NCI-H2029 (cell line): ENCODE measurements around the gene GSG1L.

Experiments used
- DNase-seq: peaks from one replicate; lab custom pipeline; 2025; lab: John Stamatoyannopoulos, UW

The GSG1L gene

DNA sequence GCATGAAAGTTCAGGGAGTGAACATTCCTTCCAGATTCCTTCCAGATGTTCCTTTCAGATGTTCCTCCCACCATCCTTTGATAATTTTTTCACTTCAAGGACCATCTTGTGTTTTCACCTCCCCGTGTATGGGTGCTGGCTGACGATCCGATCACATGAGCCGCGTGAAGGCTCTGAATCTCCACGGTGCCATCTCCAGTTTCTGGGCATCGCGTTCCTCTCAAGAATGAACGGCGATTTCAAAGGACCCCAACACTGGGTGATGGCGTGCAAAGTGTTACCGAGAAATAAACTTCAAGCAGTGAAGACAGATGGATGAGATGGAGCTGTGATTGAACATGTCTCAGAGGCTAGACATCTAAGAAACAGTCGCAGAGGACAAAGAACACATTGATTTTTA lies 245.3 kb downstream of the GSG1L start:
- DNase-seq, result no peak

DNA sequence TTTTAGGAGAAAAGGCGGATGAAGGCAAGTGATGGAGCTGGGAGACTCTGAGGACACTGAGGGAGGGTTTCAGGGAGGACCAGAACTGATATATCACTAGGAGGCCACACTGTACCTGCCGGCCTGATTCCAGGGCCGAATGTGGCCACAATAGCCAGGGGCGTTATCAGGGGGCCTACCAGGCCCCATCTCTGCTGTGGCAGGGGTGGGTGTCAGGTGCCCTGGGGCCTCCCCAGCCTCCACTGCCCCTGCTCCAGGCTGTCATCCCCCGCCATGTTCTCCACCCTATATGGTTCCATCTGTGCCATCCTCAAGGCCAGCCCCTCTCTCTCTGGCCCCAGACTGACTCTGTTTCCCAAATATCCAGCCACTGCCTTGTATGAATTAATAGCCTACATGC lies 246.5 kb downstream of the GSG1L start:
- no peak for DNase-seq

DNA sequence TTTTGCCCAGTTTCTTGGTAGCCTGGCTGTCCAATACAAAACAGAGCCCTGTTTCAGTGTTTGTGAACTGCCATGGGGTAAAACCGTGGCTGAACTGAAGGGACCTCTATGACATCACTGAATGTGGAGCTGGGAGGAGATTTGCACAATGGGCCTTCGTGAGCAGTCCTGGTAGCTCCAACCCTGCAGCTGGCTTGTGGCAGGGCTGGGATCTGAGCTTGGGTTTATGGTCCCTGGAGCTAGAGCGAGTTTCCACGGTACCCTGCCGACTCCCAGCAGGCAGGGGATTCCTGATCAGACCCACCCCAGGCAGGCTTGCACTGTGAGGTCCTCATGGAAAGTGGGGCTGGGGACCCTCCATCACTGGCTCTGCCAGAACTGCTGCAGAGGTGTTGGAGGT lies 247.0 kb downstream of the GSG1L start:
- DNase-seq, result no peak

DNA sequence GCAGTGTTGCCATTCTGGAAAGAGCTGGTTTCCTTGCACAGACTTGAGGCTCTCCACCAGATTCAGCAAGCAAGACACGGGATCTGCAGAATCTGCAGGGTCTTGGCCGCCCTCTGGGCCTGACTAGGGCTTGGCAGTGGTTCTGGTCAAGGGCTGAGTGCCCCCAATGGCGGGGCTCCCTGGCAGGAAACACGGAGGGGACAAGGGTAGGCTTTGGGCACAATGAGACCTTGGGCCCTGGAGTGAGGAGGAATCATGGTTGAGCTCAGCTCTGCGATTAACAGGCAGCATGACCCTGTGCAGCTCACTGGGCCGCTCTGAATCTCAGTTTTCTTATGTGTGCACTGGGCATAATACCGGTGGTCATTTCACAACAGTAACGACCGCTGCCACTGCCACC lies 249.9 kb downstream of the GSG1L start:
- no peak for DNase-seq

DNA sequence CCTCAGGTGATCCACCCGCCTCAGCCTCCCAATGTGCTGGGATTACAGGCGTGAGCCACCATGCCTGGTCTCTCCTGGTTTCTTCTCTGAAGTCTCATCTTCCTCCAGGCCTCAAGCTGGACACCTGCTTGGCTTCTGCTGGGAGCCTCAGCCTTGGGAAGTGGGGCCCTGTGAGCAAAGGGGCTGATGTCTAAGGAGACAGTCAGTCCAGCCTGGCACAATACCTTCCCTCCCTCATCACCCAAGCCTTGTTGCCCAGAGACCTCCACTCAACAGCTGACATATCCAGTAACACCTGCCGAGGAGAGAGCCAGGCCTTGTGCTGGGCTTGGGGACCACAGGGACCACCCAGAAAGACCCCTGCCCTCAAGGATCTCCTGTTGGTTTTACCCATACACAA lies 251.6 kb downstream of the GSG1L start:
- DNase-seq, result no peak

DNA sequence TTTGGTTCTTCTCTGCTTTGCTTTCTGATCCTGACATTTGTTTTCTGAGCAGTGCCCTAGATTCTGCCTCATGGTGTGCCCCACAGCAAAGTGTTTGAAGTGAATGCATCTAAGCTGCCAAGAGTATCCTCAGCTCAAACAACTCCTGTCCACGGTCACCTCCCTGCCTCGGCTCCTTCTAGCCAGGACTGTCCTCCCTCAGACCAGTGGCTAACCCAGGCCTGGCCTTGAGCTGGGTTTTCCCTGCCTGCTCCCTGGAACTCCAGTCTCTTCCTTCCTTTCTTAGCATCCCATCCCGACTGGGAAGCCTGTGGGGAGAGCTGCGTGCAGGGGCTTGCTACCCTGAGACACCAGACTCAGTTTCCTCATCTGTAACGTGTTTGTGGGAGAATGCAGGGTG lies 256.5 kb downstream of the GSG1L start:
- no peak for DNase-seq

DNA sequence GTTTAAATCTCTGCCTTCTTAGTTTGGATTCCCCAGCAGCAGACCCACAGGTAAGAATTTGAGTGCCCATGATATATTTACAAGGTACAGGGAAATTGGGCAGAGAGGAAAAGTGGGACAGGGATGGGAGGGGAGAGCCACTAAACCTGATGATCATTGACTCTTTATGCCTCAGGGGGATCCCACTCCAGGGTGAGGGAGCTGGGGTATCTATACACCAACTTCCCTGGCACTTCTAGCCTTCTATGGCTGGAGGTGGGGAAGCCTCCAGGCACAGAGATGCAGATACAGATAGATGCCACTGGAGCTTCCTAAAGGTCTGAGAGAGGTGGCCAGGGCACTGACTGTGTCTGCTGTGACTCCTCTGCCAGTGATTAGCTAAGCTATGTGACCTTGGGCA lies 257.1 kb downstream of the GSG1L start:
- DNase-seq, result no peak

DNA sequence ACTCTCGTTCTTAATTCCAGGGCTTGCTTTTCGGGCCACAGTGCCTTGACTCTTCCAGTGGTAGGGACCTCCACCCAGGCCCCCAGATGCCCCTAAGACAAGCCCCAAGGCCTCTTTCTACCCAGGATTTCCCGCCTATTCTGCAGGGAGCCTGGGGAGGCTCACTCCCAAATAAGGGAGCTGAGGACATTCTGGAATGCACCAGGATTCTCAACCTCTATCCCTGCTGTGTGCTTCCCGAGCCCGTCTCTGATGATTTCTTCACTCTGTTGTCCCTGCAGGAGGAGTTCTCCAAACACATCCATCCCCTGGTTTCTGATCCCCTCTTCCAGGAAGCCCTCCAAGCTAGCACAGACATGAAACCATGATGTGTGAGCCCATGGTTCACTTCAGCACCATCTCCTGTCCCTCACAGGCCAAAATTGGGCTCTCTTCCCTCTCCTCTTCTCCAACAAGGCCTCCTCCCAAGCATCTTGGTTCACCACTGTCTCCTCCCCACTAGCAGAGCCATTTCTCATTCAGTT lies 257.6 kb downstream of the GSG1L start:
- no peak for DNase-seq

DNA sequence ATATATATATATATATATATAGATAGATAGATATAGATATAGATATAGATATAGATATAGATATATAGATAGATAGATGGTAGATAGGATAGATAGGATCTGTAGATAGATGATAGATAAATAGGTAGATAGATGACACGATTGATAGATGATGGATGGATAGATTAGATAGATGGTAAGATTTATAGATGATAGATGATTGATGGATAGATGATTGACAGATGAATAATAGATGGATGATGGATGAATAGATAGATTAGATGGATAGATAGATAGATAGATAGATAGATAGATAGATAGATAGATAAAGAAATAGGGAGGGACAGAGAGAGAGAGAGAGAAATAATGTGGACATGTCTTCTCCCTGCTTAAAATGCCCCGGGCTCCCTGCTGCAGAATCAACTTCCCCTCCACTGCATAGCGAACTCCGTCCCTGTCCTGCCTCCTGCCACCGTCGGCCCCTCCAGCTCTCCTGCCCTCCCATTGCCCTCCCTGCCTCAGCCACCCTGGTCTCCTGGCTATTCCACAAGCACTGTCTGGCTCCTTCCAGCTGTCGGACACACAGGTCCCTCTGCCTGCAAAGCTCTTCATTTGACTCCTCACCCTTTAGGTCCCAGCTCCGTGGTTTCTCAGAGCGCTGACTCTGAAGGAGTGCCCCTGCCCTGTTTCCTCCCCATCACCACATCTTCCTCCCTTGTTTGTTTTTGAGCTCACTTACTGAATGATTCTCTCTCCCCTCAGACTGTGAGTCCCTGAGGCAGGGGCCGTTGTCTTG lies 259.6 kb downstream of the GSG1L start:
- no peak for DNase-seq

DNA sequence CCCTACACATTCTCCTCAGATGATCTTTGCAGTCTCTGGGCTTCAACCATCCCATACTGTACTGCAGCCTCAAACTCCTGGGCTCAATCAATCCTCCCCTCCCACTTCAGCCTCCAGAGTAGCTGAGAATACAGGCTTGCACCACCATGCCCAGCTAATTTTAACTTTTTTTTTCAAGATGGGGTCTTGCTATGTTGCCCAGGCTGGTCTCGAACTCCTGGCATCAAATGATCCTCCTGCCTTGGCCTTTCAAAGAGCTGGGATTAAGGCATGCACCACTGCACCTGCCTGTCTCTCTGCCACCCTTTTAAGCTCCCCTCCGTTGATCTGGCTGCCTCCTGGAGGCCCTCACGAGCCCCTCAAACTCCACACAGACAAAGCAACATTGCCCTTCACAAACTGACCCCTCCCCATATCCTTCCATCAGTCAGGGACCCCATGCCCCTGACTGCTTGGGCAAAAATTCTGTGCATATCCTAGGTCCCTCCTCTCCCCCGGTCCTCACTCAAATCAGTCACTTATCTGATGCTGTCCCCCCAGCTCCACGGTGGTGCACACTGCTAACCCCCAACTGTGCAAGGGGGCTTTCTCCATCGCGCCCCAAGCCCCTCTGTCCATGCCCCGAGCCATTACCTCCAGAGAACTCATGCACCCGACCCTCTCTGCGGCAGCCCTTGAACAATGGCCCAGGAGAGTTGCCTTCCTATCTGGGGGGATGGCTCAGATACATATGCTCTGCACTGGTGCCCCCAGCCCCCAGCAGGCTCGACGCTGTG lies 260.7 kb downstream of the GSG1L start:
- DNase-seq, result no peak

DNA sequence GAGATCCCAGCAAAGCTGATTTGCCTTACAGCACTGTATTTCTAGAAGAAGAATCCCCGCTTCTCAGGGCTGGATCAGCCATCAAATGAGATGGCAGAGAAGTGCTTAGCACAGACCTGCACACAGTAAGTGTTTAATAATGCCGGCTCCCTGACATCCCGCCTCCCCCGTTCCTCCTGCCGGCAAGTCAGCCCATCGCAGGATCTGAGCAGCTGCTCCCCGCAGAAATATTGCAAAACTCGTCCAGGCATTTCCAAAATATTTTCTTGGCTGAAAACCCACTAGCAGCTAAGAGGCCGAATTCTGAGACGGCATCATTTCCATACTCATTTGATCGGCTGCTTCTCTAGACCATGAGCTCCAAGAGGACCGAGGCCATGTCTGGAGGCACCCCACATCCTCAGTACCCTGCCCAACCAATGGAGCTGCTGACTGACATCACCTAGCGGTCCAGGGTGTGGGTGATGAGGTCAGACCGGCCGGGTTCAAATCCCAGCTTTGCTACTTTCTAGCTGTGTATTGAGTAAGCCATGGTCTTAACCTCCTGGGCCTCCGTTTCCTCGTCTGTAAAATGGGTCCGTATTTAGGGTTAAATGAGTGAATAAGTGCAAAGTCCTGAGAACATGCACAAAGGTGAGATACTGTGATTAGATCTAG lies 262.1 kb downstream of the GSG1L start:
- DNase-seq, result no peak

DNA sequence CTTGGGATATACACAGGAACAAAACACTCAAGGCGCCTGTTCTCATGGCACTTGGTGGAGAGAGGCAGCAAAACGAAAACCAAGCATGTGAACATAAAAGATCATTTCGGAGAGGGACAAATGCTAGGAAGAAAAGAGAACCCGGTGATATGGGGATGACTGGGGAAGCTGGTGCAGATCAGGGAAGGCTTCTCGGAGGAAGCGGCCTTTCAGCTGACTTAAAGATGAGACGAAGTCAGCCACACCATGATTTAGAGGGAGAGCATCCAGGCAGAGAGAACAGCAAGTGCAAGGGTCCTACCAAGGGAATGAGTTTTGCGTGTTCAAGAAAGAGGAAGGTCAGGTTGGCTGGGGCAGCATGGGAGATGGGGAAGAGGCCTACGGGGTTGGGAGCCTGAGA lies 262.7 kb downstream of the GSG1L start:
- DNase-seq, result no peak

DNA sequence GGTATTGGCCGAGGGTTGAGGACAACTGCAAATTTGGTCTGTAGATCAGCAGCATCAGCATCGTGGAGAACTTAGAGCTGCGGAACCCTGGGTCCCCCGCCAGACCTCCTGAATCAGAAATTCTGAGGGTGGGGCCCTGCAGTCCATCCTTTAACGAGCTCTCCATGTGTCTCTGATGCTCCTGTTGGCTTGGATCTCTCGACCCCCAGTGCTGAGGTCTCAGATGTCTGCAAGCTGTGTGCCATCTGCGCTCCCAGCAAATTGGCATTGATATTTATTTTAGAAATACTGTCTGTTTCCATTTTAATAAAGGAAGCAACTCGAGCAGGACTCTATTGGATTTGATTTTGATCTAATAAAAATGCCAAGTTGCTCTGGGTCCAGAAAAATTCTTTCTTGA lies 263.6 kb downstream of the GSG1L start:
- no peak for DNase-seq

DNA sequence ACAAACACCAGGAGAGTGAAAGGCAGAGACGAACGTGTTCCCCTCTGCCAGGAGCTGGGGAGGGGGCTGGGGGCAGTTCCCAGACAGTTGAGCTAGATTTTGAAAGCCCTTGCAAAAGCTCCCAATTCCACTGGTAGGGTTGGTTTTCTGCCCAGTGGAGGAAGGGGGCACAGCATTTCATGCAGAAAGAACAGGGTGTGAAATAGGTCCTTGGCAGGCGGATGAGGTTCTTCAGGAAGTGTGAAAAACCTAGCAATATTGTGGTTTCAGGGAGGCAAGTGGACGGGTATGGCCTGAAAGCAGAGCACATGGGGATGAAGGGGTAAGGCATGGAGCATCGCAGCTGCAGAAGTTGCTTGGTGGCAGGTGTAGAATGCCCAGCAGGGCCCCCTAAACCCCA lies 265.3 kb downstream of the GSG1L start:
- DNase-seq, result no peak

DNA sequence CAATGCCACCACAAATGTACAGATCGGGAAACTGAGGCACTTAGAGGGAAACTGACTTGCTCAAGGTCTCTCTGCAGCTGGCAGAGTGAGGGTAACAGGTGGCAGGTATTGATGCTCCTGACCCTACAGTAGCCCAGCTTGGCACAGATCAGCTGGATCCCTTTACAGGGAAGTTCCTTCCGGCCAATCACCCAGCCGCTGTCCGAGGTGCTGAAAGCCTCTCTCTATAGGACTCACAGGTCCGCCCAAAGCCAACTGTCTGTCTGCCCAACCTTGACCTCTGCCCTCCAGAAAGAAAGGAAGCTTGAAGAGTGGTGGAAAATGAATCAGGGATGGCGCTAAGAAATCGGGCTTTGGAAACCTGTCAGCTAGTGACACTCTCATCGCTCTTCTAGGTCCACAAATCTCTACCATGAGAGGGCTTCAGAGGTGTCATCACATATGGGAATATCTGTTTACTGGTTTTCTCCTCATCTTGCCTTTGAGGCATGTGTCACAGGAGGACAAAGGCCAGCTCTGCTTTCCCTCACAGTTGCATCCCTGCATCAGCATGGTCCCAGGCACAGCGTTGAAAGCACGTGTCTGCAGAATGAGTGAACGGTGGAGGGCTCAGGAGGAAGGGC lies 267.4 kb downstream of the GSG1L start:
- DNase-seq, result no peak

DNA sequence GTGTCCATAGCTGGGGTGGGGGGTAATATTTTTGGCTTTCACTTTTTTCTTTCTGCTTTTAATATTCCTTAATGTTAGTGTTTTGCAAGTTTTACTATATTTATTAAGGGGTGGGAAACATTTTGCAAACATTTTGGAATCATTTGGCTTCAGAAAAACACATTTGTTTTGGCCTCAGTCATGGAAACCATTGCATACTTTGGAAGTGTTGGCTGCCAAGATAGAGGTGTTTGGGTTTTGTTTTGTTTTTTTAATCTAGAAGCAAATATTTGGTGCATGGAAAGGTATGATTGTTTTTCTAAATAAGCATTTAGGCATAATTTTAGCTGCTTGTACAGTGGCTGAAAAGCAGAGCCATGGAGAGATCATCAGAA lies 270.3 kb downstream of the GSG1L start:
- DNase-seq, result no peak

DNA sequence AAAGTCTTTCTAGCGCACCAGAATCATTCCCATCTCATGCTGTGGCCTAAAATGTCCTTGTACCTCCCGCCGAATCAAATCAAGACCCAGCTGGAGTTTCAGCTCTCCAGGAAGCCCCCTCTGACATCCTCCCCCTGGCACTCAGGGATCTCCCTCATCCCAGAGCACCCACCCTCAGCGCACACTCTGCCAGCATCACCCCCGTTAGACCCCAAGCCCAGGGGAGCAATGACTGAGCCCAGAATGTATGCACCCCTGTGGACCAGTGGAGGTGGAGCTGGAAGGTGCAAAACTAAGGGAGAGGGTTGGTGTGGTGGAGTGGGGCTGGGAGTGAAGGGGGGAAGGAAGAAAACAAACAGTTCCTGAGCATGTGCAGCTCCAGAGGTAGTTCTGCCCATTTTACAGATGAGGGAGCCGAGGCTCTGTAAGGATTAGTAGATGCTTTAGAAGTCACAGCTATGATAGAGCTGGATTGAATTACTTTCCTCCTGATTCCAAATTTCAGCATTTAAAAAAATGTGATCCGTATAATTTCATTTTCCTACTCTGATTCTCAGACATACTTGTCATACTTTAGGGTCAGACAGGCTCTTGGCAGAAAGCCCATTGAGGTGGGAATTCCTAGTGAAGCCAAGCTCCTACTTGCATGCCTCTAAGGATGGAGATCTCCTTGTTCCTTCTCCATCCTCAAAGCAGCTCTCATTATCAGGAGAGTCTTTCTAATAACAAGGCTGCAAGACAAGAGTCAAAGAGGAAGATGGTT lies 270.8 kb downstream of the GSG1L start:
- DNase-seq, result no peak

DNA sequence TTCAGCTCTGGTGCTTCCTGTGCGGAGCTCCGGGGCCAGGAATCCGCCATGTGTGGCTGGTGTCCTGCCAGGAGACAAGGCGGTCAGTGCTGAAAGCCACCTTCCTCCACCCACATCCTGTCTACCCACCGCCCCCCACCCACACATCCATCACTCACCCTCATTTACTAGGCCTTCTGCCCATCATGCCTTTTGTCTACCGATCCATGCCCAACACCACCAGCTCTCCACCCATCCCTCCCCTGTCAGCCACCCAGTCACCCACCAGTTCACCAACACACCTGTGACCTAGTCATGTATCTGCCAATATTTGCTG lies 272.2 kb downstream of the GSG1L start:
- DNase-seq, result no peak

DNA sequence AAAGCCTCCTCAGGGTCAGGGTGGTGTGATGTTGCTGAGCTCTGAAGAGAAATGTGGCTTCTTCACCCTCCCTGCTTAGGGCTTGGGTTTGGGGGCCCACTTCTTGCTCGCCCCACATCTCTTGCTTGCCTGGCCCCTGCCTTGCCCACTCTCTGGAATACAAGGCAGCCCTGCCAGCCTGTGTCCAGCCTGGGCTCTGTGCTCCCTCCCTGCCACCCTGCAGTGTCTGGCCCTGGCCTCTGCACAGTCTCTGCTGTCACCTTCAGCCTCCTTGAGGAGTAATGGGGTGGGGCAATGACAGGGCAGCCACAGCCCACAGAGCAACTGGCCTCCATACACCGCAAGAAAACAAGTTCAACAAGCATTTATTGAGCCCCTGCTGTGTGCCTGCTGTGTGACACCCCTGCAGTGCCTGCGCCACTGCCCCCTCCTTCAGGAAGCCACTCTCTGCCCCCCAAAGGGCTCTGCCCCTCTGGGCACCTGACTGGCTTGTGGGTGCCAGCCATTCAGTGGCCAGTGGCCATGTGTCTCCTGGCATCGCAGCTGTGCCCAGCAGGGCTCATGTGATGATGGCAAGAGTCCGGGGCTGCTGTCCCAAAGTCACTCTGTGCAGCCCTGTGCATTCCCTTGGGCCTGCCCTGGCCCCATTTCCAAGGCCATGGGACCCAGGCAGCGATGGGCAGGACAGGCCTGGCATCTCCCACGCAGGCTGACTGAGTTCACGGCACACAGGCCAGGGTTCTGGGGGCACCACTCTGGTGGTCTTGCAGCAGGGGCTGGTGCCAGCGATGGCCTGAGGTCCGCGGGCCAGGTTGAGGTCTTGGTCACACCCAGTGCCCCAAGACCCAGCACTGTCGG lies 272.7 kb downstream of the GSG1L start:
- no peak for DNase-seq

DNA sequence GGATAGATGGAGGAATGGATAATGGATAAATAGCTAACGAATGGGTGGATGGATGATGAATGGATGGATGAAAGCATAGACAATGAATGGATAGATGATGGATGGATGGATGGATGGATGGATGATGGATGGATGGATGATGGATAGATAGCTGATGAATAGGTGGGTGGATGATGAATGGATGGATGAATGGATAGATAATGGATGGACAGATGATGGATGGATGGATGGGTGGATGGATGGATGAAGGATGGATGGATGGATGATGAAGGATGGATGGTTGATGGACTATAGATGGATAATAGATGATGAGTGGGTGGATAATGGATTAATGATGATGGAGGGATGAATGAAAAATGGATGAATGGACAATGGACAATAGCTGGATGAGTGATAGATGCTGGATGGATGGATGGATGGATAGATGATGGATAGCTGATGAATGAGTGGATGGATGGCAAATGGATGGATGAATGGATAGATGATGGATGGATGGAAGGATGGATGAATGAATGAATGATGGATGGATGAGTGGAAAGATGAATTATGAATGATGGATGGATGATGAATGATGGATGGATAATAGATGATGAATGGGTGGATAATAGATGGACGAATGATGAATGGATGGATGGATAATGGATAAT lies 273.8 kb downstream of the GSG1L start:
- DNase-seq, result no peak
